AG04450 (cell line): ENCODE data around the gene HMHB1. TPM values are rescaled to one million over a fixed set of nuclear protein-coding genes. Genes with fewer than 3 reads are reported as not detected.

Experiments
- CTCF ChIA-PET: fragments of 300-600, 350-600 bp; formaldehyde crosslinking; extraction: SDS; loops from one replicate; lab custom pipeline; 2022; ENCODE audit warnings: antibody characterized with exemption, inconsistent platforms; lab: Charles Lee
- POLR2A ChIA-PET: fragments of 350-600 bp; formaldehyde crosslinking; extraction: SDS; loops from one replicate; lab custom pipeline; 2021; ENCODE audit warnings: antibody characterized with exemption, inconsistent platforms; lab: Yijun Ruan, JAX
- DNase-seq: peaks from one replicate; pipeline ENCODE4 v3.0.0-alpha.2; 2011; ENCODE audit warnings: low read depth, low spot score
- H3K27ac ChIP-seq: one replicate; pipeline ENCODE4 v1.5.1; 2012; ENCODE audit warnings: low read depth, low read length, control low read depth
- H3K27me3 ChIP-seq: one replicate; pipeline ENCODE4 v1.6.0; 2012; ENCODE audit warnings: low read length; ENCODE audit not compliant: control insufficient read depth, insufficient read depth
- H3K4me3 ChIP-seq: 2 replicates; pipeline ENCODE4 v1.5.1; 2011; ENCODE audit warnings: mild to moderate bottlenecking, low read depth, low read length, control low read depth
- H3K9me3 ChIP-seq: 2 replicates; pipeline ENCODE4 v1.5.1; 2012; ENCODE audit warnings: low read length; ENCODE audit not compliant: control insufficient read depth, insufficient read depth
- CTCF ChIP-seq: IDR thresholded peaks from 2 replicates; pipeline ENCODE4 v1.5.1; 2011; ENCODE audit warnings: low read depth, low read length, control low read depth, inconsistent platforms
- polyA plus RNA-seq: library from polyadenylated mRNA; depleted of rRNA; stranded (reverse); fragments of >200 nt; gene quantifications from 2 replicates; pipeline ENCODE4 v1.2.3, GENCODE V29; 2011

Gene HMHB1
- polyA plus RNA-seq, 1 experiment: not detected

GRCh38 chr5:143862271-143862670 is 50.3 kb downstream of the HMHB1 start:
- Histone ChIP-seq H3K27me3 (no peaks in the 10 kb centered on the region), H3K9me3 (no peaks in the 10 kb centered on the region), H3K27ac (no peak overlapping the region), H3K4me3 (no peak overlapping the region)
- ChIA-PET CTCF (no interaction called here), POLR2A (no interaction called here)
- no peak for DNase-seq
- no peak for TF ChIP-seq CTCF

GRCh38 chr5:143865426-143866025 is 53.6 kb downstream of the HMHB1 start:
- TF ChIP-seq CTCF: no peak
- H3K9me3 ChIP-seq: no peaks in the 10 kb centered on the region
- no peak overlapping the region for H3K27ac ChIP-seq
- no peak overlapping the region for H3K4me3 ChIP-seq
- CTCF ChIA-PET: no interaction called here
- no peak for DNase-seq
- no peaks in the 10 kb centered on the region for H3K27me3 ChIP-seq
- POLR2A ChIA-PET: no interaction called here
